ENCODE data around the gene GGTLC2.
"Not testable (repeated sequence)": the region's sequence is repeated elsewhere in the genome, so short reads cannot be mapped to it uniquely, and the experiment has no call there.

Gene GGTLC2

GRCh38 chr22:22669093-22669492, 24.7 kb downstream of the GGTLC2 start:
- no peak for DNase-seq (ENCODE audit: low read depth in 2 of 2)

GRCh38 chr22:22670076-22670795, 25.8 kb downstream of the GGTLC2 start:
- DNase-seq (ENCODE audit: low read depth in 2 of 2), result no peak

GRCh38 chr22:22671506-22671905, 27.1 kb downstream of the GGTLC2 start:
- DNase-seq (ENCODE audit: low read depth in 2 of 2), result no peak

DNA sequence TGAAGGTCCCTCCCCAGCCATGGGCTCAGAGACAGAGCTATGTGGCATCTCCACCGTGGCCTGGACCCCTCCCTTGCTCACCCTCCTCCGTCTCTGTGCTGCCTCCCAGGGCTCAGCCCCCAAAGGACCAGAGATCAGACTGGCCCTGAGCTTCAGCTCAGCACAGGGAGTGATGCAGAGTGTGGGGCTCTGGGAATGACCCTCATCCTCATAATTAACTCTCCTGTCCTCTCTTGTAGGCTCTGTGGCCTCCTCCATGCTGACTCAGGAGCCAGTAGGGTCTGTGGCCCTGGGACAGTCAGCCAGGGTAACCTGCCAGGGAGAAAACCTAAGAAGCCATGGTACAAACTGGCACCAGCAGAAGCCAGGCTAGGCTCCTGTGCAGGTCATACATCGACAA, 28.7 kb downstream of the GGTLC2 start:
- no peak for DNase-seq (ENCODE audit: low read depth in 2 of 2)

DNA sequence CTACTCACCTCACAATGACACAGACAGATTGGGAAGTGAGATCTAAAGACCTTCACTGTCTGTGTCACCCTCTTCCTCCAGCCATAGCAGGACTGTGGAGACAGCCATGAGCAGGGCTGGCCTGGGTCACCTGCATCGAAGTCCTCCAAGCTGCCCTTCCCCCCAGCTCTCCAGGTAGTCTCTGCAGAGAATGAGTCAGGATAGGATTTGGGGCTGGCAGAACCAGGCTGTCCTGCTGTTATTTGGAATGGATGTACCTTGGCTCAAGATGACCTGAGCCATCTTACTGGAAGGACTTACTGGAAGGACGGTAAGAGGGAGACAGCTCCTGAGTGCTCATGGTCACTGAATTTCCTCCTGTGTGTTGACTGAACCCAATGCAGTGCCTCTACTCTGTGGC, 29.2 kb downstream of the GGTLC2 start:
- DNase-seq (ENCODE audit: low read depth in 2 of 2), result no peak

DNA sequence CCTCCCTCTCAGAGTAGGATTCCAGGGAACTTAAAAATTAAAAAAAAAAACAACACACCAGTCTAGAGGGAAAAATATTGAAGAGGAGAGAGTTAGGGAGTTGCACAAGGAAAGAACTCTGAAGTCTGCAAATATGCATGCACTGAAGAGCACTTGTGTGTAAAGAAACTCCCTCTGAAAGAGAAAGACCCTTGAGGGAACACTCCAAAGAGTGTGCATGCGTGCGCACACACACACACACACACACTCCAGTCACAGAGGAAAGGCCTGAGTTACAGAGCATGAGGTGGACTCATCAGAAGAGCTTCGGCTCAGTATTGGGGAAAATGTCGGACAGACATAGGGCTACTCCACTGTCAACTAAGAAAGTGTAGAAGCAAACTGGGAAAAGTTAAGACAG, 30.1 kb downstream of the GGTLC2 start:
- no peak for DNase-seq (ENCODE audit: low read depth in 2 of 2)

GRCh38 chr22:22678970-22679369, 34.6 kb downstream of the GGTLC2 start:
- no peak for DNase-seq (ENCODE audit: low read depth in 2 of 2)

DNA sequence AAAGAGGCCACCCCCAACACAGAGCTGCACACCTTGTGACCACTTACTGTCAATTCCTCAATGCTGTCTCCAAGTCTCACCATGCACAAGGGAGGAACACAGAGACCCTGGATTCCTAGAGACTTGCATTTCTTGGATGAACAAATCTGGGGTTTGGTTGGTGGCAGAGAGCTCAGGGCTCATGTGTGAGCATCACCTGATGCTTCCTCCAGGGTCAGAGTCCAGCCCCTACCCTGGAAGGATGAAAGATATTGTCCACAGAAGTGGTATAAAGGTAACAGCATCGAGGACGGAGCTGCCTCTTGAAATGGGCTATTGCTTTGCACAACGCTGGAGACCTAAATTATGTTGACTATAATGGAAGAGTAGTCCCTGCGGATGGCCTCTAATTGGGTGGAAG, 36.0 kb downstream of the GGTLC2 start:
- no peak for DNase-seq (ENCODE audit: low read depth in 2 of 2)

DNA sequence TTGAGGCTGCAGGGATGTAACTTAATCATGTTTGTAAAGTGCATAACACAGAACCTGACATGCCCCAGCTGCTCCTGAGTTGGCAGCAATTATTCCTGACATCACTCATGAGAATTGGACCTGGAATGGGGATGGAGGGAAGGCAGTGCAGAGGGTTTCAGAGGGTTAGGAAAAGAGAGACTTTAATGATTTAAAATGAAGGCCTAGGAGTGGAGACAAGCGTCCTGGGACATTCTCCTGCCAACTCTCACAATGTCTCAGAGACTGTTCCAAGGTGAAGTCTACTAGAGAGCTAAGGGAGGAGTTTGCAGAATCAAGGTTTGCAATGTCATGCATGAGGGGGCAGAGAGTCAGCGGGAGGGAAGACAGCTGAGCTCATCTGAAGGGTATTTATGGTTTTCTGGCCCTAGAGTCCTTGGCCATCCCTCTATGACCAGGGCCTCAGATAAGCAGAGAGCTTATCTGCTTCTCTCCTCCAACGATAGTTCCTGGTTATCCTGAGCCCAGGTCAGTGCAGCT, 36.9 kb downstream of the GGTLC2 start:
- no peak for DNase-seq (ENCODE audit: low read depth in 2 of 2)

- DNase-seq (ENCODE audit: low read depth in 2 of 2), result no peak
Observed at GRCh38 chr22:22682196-22682595, 37.8 kb downstream of the GGTLC2 start.

GRCh38 chr22:22682807-22683667, 38.6 kb downstream of the GGTLC2 start:
- DNase-seq (ENCODE audit: low read depth in 2 of 2), result no peak

- no peak for DNase-seq (ENCODE audit: low read depth in 2 of 2)
Observed at GRCh38 chr22:22683668-22684361, 39.4 kb downstream of the GGTLC2 start.

- DNase-seq (ENCODE audit: low read depth in 2 of 2), result peak in 1 of 2 donors; percentile 6
Observed at GRCh38 chr22:22684580-22685561, 40.5 kb downstream of the GGTLC2 start.

GRCh38 chr22:22685586-22685985, 41.2 kb downstream of the GGTLC2 start:
- DNase-seq (ENCODE audit: low read depth in 2 of 2), result no peak

GRCh38 chr22:22686202-22687115, 42.0 kb downstream of the GGTLC2 start:
- DNase-seq (ENCODE audit: low read depth in 2 of 2), result not testable (repeated sequence)

DNA sequence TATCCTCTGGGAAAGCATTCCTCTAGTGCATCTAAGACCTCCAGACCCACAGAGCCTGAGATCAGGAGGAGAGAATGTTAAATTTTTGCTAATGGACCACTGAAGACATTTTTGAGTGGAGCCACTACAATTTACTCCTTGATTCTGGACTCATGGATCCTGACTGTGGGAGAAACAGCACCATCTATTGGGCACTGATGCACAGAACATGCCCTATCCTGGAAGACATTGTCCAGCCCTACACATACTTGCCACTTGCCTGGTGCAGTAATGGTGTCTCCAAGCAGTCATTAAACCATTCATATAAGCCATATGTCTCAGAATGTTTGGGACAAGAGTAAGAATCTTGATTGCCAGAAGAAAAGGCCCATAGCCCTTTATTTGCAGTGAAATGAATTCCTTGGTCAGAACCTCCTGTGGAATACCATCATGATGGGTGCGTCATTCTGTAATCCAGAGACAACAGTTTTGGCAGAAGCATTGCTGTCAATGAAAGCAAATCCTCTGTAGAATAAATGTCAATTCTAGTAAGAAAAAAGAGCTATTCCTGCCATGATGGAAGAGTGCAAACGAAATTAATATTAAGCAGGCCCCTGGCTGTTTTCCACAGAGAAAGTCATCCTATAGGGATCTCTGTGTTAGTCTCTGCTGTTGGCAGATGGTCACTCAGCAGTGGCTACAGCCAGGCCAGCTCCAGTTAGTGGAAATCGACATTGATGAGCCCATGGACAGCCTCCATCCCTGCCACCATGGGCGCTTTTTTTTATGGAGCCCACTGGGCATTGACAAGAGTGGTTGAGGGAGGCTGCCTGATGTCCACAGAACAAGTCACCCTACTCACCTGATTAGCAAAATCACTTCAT, 43.5 kb downstream of the GGTLC2 start:
- DNase-seq (ENCODE audit: low read depth in 2 of 2), result peak in 1 of 2 donors; percentile 7

GRCh38 chr22:22689621-22690345, 45.4 kb downstream of the GGTLC2 start:
- DNase-seq (ENCODE audit: low read depth in 2 of 2), result no peak

DNA sequence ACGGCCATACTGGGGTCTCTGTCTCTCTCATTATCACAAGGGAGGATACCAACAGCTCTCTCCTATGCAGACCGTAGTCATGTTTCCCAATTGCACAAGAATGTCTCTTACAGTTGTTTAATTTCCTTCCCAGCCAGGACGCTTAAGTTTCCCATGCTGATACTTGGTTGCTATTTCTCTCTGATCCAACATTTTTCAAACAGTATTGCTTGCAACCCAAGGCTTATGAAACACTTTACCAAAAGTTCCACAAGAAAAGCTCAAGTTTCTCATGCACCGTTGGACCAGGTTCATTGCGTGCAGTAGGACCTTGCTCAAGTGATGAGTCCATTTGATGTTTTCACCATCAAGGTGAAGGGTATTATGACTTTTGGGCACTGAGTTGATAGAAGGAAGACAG, 46.6 kb downstream of the GGTLC2 start:
- DNase-seq (ENCODE audit: low read depth in 2 of 2), result no peak
